GM19043 (cell line): Measurements from ENCODE around the gene ADAM12.
"Not testable (repeated sequence)": the region's sequence is repeated elsewhere in the genome, so short reads cannot be mapped to it uniquely, and the experiment has no call there.

ENCODE experiments used
- ATAC-seq: cut with Tn5 transposase; IDR thresholded peaks from one replicate; pipeline ENCODE4 v1.9.1; 2021; ENCODE audit warnings: low read depth; ENCODE audit not compliant: unreplicated experiment

The ADAM12 gene

GRCh38 chr10:126405239-126405775 is 17.0 kb upstream of the ADAM12 start:
- ATAC-seq = no peak

GRCh38 chr10:126402721-126403695 is 14.7 kb upstream of the ADAM12 start:
- ATAC-seq = no peak

GRCh38 chr10:126400641-126401040 is 12.4 kb upstream of the ADAM12 start:
- ATAC-seq = no peak

GRCh38 chr10:126398924-126399323 is 10.6 kb upstream of the ADAM12 start:
- no peak for ATAC-seq

- no peak for ATAC-seq
These were observed 10.1 kb upstream of the ADAM12 start for GRCh38 chr10:126398383-126398743.

GRCh38 chr10:126397640-126398382 is 9.5 kb upstream of the ADAM12 start:
- ATAC-seq = no peak

- no peak for ATAC-seq
These were observed 8.9 kb upstream of the ADAM12 start for GRCh38 chr10:126397156-126397555.

GRCh38 chr10:126394948-126395347 is 6.7 kb upstream of the ADAM12 start:
- no peak for ATAC-seq

GRCh38 chr10:126393076-126393475 is 4.8 kb upstream of the ADAM12 start:
- no peak for ATAC-seq

GRCh38 chr10:126392469-126392868 is 4.2 kb upstream of the ADAM12 start:
- ATAC-seq = no peak

GRCh38 chr10:126392068-126392467 is 3.8 kb upstream of the ADAM12 start:
- ATAC-seq = no peak

- ATAC-seq = no peak
These were observed 3.1 kb upstream of the ADAM12 start for GRCh38 chr10:126391192-126391885.

- no peak for ATAC-seq
These were observed 2.0 kb upstream of the ADAM12 start for GRCh38 chr10:126390324-126390723.

- ATAC-seq = peak; percentile 65
These were observed 996 bp downstream of the ADAM12 start for GRCh38 chr10:126387041-126387921.

GRCh38 chr10:126384269-126384873 is 3.9 kb downstream of the ADAM12 start:
- ATAC-seq = no peak

GRCh38 chr10:126380352-126381076 is 7.8 kb downstream of the ADAM12 start:
- ATAC-seq = no peak

- ATAC-seq = not testable (repeated sequence)
These were observed 9.1 kb downstream of the ADAM12 start for GRCh38 chr10:126379166-126379565.

- no peak for ATAC-seq
These were observed 11.3 kb downstream of the ADAM12 start for GRCh38 chr10:126376956-126377355.
